HuH-7.5 (cell line): ENCODE measurements around the gene C16orf82.

Source experiments
- DNase-seq: peaks from one replicate; pipeline ENCODE4 v3.0.0; 2011; ENCODE audit warnings: low spot score

The C16orf82 gene

DNA sequence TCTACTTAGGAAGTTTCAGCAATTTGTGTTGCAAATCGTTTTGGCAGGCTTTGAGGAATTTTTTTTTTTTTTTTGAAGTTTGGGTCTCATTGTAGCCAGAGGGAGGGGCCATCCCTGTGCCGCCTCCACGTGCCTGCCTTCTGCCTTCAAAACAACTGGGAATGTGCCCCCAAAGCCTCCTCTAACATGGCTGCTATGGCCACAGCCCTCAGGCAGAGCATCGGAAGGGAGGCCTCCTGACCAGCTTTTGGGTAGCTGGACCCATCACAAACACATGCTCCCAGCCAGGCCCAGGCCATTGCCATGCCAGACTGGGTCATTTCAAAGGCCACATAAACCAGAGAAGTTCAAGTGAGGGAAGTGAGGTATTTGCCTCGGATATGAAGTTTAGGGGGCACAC, 21.5 kb downstream of the C16orf82 start:
- DNase-seq, result no peak

DNA sequence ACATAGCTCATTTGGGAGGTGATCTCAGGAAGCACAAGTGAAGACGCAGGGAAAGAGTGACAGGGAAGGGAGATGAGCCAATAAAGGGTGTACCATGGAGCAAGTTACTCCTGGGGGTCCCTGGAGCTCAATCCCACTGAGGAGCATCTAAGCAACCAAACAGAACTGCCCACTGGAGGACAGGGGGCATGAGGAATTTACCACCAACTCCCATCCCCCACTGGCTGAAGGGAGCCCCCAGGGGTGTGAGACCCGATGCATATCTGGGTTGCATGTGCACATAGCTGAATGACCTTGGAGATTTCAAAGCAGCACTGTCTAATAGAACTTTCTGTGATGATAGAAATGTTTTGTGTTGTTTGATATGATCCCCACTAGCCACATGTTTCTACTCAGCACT, 29.6 kb downstream of the C16orf82 start:
- DNase-seq, result no peak

DNA sequence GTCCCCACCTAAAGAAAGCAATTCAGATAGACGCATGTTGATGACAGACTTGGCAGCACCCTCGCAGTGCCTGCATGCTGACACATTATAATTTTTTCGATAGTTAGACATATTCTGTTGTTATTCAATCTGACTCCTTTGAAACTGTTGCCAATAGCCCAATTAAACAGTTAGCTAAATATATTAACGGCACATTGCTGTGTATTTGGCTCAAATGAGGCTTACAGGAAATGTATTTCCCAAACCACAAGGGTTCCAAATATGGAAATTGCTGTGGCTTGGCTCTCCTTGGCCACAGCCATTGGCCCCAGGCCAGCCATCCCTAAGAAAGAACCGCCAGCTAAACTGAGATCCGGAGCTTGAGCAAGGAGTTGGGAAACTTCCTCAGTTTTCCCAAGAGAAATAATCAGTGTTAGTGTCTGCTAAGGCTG, 31.1 kb downstream of the C16orf82 start:
- DNase-seq, result no peak

- DNase-seq, result no peak
Observed at GRCh38 chr16:27098366-27099049, 31.8 kb downstream of the C16orf82 start.

DNA sequence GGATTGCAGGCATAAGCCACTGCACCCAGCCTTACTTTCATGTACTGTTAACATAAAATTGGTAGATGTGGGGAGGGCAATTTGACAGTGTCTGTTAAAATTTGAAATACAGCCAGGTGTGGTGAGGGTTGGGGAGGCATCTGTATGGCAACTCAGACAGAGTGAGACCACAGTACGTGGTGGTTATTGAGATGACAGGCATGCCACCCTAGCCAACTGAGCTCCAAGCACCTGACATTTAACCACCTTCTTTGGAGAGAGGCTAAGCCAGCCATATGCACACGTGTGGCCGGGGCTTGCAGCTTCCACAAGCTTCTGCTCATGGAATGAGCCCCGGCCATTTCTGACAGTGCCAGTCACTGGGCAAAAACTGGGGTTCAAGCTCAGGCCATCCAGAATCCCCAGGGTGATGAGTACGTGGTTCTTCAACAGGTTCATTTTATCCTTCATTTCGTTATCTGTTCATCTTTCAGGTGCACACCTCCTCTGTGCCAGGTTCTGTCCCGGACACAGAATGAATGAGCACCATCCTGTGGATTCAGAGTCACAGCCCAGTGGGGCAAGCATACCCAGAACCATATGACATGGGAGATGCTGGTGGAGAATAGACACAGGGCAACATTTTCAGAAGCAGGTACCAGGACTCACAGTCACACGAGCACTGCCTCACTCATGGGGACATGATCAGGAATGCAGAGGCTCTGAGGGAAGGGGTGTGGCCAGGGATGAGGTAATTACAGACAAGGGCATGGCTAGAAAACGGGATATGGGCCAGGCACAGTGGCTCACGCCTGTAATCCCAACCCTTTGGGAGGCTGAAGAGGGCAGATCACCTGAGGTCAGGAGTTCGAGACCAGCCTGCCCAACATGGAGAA, 36.2 kb downstream of the C16orf82 start:
- DNase-seq, result no peak

DNA sequence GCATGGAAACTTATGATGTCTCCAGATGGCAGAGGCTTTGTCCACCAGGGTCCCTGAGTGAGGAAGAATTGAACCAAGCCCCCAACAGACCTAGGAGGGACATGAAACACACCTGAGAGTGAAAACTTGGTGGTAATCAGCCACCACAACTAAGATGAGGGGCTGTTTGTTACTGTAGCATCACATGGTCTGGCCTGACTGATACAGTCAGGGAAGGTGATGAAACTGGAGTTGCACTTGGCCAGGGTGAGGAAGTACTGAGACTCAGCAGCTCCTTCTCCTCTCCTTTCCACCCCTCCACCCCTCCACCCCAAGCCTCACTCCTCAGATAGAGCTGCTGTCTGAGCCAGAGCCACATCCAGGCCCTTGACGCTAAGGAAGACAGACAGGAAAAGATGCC, 37.2 kb downstream of the C16orf82 start:
- DNase-seq, result no peak

GRCh38 chr16:27106305-27106704, 39.6 kb downstream of the C16orf82 start:
- DNase-seq, result no peak

- DNase-seq, result no peak
Observed at GRCh38 chr16:27107185-27107592, 40.5 kb downstream of the C16orf82 start.

- no peak for DNase-seq
Observed at GRCh38 chr16:27108051-27108770, 41.5 kb downstream of the C16orf82 start.

DNA sequence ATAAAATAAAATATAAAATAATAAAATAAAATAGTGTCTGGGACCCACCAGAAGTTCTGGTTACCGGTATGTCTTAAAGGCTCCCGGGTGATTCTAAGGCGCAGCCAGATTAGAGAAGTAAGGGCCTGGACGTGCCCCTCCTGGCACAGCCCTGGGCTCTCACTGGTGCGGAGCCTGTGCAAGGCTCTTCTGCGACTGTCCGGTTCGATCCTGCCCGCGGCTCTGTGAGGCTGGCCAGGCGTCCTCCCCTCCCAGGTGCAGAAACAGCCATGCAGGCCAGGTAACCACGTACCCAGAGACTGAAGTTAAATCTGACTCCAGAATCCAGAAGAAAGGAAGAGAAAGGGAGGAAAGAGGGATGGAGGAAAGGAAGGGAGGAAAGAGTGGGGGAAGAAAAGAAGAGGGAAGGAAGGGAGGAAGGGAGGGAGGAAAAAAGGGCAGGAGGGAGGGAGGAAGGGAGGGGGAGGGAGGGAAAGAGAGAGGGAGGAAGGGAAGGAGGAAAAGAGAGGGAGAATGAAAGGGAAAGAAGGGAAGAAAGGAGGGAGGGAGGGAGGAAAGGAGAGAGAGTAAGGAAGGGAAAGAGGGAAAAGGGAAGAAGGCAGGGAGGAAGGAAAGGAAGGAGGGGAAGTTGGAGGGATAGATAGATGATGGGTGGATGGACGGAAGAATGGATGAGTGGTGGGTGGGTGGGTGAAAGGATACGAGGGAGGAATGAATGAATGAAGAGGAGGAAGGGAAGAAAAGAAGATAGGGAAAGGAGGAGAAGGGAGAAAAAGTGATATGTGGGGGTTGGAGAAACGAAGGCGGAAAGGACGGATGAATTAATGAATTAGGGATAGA, 42.3 kb downstream of the C16orf82 start:
- DNase-seq, result no peak

GRCh38 chr16:27109666-27110523, 43.2 kb downstream of the C16orf82 start:
- peak; percentile 62 for DNase-seq

GRCh38 chr16:27110524-27110896, 43.8 kb downstream of the C16orf82 start:
- DNase-seq, result no peak

GRCh38 chr16:27111486-27111885, 44.8 kb downstream of the C16orf82 start:
- DNase-seq, result no peak

- no peak for DNase-seq
Observed at GRCh38 chr16:27112093-27112811, 45.5 kb downstream of the C16orf82 start.

- no peak for DNase-seq
Observed at GRCh38 chr16:27113341-27113841, 46.7 kb downstream of the C16orf82 start.

DNA sequence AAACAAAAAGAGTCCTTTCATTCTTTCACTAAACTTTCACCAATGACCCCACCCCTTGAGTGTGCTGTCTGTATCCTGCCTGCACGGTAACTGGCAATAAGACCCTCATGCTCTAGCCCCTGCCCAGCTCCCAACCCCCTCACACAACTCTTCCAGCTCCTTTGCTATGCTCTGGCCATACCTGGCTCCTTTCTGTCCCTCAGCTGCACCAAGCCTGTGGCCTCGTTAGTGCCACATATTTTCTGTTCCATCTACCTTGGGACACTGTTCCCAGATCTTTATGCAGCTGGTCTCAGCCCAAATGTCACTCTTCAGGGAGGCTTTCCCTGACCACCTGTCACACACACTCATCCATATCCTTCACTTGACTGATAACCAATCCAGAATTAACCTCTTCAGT, 47.3 kb downstream of the C16orf82 start:
- DNase-seq, result no peak

DNA sequence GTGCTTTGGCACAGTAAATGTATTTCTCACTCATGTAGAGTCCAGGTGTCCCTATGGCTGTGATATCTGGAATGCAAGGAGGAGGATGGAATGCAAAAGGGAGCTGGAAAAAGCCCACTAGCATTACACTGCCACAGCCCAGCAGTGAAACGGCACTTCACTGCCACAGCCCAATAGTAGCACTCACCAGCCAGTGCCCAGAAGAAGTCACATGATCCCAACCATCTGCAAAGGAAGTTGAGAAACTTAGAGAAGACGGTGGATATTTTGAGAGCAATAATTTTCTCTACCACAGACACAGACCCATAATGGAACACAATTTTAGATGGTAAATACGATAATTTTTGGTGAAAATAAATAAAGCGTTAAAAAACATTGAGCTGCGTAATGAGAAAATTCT, 51.8 kb downstream of the C16orf82 start:
- DNase-seq, result no peak
